ENCODE data around the gene HLA-A. TPM values are rescaled to one million over a fixed set of nuclear protein-coding genes. Genes with fewer than 3 reads are reported as not detected.
"Not testable (repeated sequence)": the region's sequence is repeated elsewhere in the genome, so short reads cannot be mapped to it uniquely, and the experiment has no call there.

The HLA-A gene
- total RNA-seq, 2 donors from 2014 or later = 1,960 to 2,242 TPM

DNA sequence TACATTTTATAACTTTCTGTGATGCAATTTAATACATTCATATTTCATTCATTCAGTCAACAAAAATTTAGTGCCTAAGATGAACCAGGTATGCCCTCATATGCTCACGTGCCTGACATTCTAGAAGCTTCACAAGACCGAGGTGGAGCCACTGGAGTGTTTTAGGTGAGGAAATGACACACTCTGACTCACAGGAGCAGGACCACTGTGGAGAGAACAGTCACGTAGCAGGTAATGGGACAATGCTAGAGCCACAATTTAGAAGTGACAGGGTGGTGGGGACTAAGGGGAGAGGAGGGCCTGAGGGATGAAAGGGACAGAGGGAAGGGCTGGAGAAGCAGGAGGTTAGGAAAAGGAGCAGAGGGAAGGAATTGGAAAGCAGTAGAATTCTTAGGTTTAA is 17.6 kb upstream of the HLA-A start:
- H3K4me1 Mint-ChIP-seq = peaks cover 8% of the 10 kb centered on the region
- ATAC-seq = no peak
- peak overlapping the region; percentile 73 for H3K4me3 Mint-ChIP-seq
- H3K27me3 Mint-ChIP-seq = no peaks in the 10 kb centered on the region
- no peaks in the 10 kb centered on the region for H3K36me3 Mint-ChIP-seq (ENCODE audit: low read depth)
- no peak for DNase-seq
- no peaks in the 10 kb centered on the region for H3K9me3 ChIP-seq (ENCODE audit: control insufficient read depth, low read length, poor library complexity, severe bottlenecking)
- peak overlapping the region; percentile 90 for H3K27ac Mint-ChIP-seq

DNA sequence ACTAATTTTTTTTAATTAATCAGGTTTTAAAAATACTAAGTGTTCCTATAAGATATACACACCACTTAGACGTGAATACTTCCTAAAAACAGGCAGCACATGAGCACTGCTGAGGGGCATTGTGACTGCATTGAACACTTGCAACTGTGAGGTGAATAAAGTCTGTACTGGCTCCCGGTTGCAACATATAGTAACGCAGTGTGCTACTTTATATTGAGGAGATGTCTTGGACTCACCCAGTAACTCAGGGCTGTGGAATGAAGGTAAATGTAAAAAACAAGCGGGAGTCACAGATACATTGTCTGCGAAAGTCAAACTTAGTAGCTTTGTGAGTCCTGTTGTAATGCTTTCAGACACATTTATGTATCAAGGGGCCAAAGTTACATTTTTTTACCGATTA is 17.0 kb upstream of the HLA-A start:
- DNase-seq (no peak), ATAC-seq (no peak)
- no peaks in the 10 kb centered on the region for H3K27me3 Mint-ChIP-seq
- peaks cover 8% of the 10 kb centered on the region for H3K4me1 Mint-ChIP-seq
- no peaks in the 10 kb centered on the region for H3K36me3 Mint-ChIP-seq (ENCODE audit: low read depth)
- peak overlapping the region; percentile 90 for H3K27ac Mint-ChIP-seq
- no peaks in the 10 kb centered on the region for H3K9me3 ChIP-seq (ENCODE audit: control insufficient read depth, low read length, poor library complexity, severe bottlenecking)
- peak overlapping the region; percentile 95 for H3K4me3 Mint-ChIP-seq

DNA sequence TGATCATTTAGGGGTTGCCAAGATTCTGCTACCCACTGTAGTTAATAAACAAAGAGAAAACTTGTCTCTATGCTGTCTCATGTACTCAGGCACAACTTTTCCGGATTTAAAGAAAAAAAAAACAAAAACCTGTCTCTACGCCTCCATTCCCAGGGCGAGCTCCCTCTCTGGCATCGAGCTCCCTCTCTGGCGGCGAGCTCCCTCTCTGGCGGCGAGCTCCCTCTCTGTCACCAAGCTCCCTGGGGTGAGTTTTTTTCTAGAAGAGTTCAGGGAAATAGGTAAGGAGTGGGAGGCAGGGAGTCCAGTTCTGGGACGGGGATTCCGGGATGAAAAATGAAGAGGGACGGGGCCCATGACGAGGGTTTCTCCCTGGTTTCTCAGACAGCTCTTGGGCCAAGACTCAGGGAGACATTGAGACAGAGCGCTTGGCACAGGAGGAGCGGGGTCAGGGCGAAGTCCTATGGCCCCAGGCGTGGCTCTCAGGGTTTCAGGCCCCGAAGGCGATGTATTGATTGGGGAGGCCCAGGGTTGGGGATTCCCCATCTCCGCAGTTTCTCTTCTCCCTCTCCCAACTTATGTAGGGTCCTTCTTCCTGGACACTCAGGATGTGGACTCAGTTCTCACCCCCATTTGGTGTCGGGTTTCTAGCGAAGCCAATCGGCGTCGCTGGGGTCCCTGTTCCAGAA is 16.5 kb upstream of the HLA-A start:
- peaks cover 8% of the 10 kb centered on the region for H3K4me1 Mint-ChIP-seq
- no peak for DNase-seq
- peak; percentile 2 for ATAC-seq
- no peaks in the 10 kb centered on the region for H3K36me3 Mint-ChIP-seq (ENCODE audit: low read depth)
- peak overlapping the region; percentile 95 for H3K4me3 Mint-ChIP-seq
- no peaks in the 10 kb centered on the region for H3K9me3 ChIP-seq (ENCODE audit: control insufficient read depth, low read length, poor library complexity, severe bottlenecking)
- H3K27ac Mint-ChIP-seq = peak overlapping the region; percentile 90
- no peaks in the 10 kb centered on the region for H3K27me3 Mint-ChIP-seq

DNA sequence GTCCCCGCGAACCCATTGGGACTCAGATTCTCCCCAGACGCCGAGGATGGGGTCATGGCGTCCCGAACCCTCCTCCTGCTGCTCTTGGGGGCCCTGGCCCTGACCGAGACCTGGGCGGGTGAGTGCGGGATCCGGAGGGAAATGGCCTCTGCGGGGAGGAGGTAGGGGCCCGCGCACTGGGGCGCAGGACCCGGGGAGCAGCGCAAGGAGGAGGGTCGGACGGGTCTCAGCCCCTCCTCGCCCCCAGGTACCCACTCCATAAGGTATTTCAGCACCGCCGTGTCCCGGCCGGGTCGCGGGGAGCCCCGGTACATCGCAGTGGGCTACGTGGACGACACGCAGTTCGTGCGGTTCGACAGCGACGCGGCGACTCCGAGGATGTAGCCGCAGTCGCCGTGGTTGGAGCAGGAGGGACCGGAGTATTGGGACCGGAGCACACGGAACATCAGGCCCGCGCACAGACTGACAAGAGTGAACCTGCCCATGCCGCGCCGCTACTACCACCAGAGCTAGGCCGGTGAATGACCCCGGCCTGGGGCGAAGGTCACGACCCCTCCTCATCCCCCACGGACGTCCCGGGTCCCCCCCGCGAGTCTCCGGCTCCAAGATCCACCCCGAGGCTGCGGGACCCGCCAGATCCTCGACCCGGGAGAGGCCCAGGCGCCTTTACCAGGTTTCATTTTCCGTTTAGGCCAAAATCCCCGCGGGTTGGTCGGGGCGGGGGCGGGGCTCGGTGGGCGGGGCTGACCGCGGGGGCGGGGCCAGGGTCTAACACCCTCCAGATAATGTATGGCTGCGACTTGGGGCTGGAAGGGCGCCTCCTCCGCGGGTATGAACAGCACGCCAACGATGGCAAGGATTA is 15.7 kb upstream of the HLA-A start:
- H3K9me3 ChIP-seq (ENCODE audit: control insufficient read depth, low read length, poor library complexity, severe bottlenecking) = no peaks in the 10 kb centered on the region
- peaks cover 8% of the 10 kb centered on the region for H3K4me1 Mint-ChIP-seq
- H3K27me3 Mint-ChIP-seq = no peaks in the 10 kb centered on the region
- peak overlapping the region; percentile 90 for H3K27ac Mint-ChIP-seq
- peak; percentile 40 to 84 (median 79) for DNase-seq
- H3K36me3 Mint-ChIP-seq (ENCODE audit: low read depth) = no peaks in the 10 kb centered on the region
- ATAC-seq = peak; percentile 90
- peak overlapping the region; percentile 95 for H3K4me3 Mint-ChIP-seq

DNA sequence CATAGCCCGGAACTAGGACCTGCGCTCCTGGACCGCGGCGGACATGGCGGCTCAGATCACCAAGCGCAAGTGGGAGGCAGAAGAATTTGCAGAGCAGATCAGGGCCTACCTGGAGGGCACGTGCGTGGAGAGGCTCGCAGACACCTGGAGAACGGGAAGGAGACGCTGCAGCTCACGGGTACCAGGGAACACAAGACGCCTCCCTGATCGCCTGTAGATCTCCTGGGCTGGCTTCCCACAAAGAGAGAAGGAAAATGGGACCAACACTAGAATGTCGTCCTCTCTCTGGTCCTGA is 15.1 kb upstream of the HLA-A start:
- H3K27me3 Mint-ChIP-seq = no peaks in the 10 kb centered on the region
- H3K4me1 Mint-ChIP-seq = peaks cover 8% of the 10 kb centered on the region
- ATAC-seq (no peak), DNase-seq (no peak)
- H3K27ac Mint-ChIP-seq = peak overlapping the region; percentile 90
- H3K9me3 ChIP-seq (ENCODE audit: control insufficient read depth, low read length, poor library complexity, severe bottlenecking) = no peaks in the 10 kb centered on the region
- peak overlapping the region; percentile 95 for H3K4me3 Mint-ChIP-seq
- no peaks in the 10 kb centered on the region for H3K36me3 Mint-ChIP-seq (ENCODE audit: low read depth)

DNA sequence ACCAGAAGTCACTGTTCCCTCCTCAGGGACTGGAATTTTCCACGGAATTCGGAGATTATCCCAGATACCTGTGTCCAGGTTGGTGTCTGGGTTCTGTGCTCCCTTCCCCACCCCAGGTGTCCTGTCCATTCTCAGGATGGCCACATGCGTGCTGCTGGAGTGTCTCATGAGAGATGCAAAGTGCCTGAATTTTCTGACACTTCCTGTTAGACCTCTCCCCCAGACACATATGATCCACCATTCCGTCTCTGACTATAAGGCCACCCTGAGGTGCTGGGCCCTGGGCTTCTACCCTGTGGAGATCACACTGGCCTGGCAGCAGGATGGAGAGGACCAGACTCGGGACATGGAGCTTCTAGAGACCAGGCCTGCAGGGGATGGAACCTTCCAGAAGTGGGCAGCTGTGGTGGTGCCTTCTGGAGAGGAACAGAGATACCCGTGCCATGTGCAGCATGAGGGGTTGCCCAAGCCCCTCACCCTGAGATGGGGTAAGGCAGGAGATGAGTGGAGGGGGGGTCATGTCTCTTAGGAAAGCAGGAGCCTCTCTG is 14.4 kb upstream of the HLA-A start:
- DNase-seq (no peak), ATAC-seq (no peak)
- no peaks in the 10 kb centered on the region for H3K27me3 Mint-ChIP-seq
- peak overlapping the region; percentile 90 for H3K27ac Mint-ChIP-seq
- no peak overlapping the region for H3K4me3 Mint-ChIP-seq
- H3K9me3 ChIP-seq (ENCODE audit: control insufficient read depth, low read length, poor library complexity, severe bottlenecking) = no peaks in the 10 kb centered on the region
- peaks cover 8% of the 10 kb centered on the region for H3K4me1 Mint-ChIP-seq
- H3K36me3 Mint-ChIP-seq (ENCODE audit: low read depth) = no peaks in the 10 kb centered on the region

DNA sequence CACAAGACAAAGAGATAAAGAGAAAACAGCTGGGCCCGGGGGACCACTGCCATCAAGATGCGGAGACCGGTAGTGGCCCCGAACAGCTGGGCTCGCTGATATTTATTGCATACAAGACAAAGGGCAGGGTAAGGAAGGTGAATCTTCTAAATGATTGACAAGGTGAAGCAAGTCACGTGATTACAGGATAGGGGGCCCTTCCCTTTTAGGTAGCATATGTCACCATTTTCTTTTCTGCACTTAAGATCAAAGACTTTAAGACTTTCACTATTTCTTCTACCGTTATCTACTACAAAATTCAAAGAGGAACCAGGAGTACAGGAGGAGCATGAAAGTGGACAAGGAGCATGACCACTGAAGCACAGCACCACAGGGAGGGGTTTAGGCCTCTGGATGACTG is 12.3 kb upstream of the HLA-A start:
- not testable (repeated sequence) for H3K4me3 Mint-ChIP-seq; DNase-seq; H3K36me3 Mint-ChIP-seq (ENCODE audit: low read depth); ATAC-seq; H3K4me1 Mint-ChIP-seq; H3K27ac Mint-ChIP-seq; H3K27me3 Mint-ChIP-seq; H3K9me3 ChIP-seq (ENCODE audit: control insufficient read depth, low read length, poor library complexity, severe bottlenecking)

DNA sequence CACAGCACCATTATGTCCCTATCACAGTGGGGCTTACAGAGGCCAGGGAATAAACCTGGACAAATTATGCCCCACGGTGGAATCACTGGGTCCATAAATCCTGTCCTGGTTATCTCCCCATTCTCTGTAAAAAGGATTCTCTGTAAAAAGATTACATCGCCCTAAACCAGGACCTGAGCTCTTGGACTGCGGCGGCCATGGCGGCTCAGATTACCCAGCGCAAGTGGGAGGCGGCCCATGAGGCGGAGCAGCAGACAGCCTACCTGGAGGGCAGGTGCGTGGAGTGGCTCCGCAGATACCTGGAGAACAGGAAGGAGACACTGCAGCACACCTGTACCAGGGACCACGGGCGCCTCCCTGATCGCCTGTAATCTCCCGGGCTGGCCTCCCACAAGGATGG is 8.4 kb upstream of the HLA-A start:
- H3K4me1 Mint-ChIP-seq = peaks cover 3% of the 10 kb centered on the region
- no peak overlapping the region for H3K4me3 Mint-ChIP-seq
- no peaks in the 10 kb centered on the region for H3K9me3 ChIP-seq (ENCODE audit: control insufficient read depth, low read length, poor library complexity, severe bottlenecking)
- no peaks in the 10 kb centered on the region for H3K27me3 Mint-ChIP-seq
- no peak overlapping the region for H3K27ac Mint-ChIP-seq
- ATAC-seq (no peak), DNase-seq (no peak)
- no peaks in the 10 kb centered on the region for H3K36me3 Mint-ChIP-seq (ENCODE audit: low read depth)

DNA sequence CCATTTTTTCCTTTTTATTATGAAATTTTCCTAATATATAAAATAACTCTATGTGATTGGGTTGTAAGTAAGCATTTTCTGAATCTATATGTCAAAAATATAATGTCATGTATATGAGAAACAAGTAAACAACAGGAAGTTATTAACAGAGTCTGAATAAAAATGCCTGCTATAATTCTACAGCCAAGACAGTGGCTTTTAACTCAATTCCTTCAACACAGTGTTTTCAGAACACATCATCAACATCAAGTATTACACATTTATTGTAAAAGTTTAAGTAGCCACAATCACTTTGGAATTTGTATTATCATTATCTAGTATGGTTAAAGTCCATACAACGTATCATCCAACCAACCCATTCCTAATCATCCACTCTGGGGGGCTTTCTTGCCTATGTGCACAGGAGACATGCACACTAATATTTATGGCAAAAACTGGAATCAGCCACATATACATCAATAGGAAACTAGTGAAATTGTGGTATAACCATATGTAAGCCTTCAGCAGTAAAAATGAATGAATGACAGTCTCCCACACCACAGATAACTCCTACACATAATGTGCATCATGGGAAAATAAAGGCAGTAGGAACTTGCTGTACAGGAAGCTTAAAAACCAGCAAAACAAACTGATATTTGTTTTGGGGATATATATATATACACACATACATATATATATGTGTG is 6.9 kb upstream of the HLA-A start:
- H3K27ac Mint-ChIP-seq = no peak overlapping the region
- ATAC-seq (no peak), DNase-seq (no peak)
- H3K4me3 Mint-ChIP-seq = no peak overlapping the region
- no peaks in the 10 kb centered on the region for H3K9me3 ChIP-seq (ENCODE audit: control insufficient read depth, low read length, poor library complexity, severe bottlenecking)
- H3K36me3 Mint-ChIP-seq (ENCODE audit: low read depth) = no peaks in the 10 kb centered on the region
- no peaks in the 10 kb centered on the region for H3K27me3 Mint-ChIP-seq
- H3K4me1 Mint-ChIP-seq = peaks cover 3% of the 10 kb centered on the region

DNA sequence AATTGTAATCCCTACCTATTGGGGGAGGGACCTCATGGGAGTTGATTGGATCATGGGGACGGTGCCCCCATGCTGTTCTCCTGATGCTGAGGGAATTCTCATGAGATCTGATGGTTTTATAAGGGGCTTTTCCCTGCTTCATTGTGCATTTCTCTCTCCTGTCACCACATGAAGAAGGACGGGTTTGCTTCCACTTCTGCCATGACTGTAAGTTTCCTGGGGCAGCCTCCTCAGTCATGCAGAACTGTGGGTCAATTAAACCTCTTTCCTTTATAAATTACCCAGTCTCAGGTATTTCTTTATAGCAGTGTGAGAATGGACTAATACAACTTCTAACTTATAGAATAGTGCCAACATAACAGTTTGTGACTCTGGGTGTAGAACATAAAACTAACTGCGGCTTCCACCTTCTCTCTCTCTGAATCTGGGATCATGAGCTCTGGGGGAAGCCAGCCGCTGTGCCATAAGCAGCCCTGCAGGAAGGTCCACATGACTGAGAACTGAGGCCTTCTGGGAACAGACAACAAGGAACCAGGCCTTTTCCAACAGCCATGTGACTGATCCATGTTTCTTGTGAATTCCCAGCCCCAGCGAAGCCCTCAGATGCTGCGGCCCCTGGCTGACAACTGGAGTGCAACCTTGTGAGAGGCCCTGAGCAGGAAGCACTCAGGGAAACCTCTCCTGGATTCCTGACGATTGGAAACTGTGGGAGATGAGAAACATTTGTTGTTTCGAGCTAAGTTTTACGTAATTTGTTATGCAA is 3.4 kb upstream of the HLA-A start:
- no peak overlapping the region for H3K27ac Mint-ChIP-seq
- ATAC-seq = no peak
- H3K9me3 ChIP-seq (ENCODE audit: control insufficient read depth, low read length, poor library complexity, severe bottlenecking) = no peaks in the 10 kb centered on the region

DNA sequence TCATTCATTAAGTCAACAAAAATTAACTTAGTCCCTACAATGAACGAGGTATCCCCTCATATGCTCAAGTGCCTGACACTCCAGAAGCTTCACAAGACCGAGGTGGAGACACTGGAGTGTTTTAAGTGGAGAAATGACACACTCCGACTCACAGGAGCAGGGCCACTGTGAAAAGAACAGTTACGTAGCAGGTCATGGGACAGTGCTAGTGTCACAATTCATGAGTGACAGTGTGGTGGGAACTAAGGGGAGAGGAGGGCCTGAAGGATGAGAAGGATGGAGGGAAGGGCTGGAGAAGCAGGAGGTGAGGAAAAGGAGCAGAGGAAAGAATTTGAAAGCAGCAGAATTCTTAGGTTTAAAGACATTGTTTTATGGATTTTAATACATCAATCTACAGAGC is 1.3 kb upstream of the HLA-A start:
- Mint-ChIP-seq H3K27ac (peak overlapping the region; percentile 100), H3K27me3 (no peaks in the 10 kb centered on the region), H3K4me3 (peak overlapping the region; percentile 92), H3K36me3 (ENCODE audit: low read depth) (peaks cover 12% of the 10 kb centered on the region), H3K4me1 (peaks cover 25% of the 10 kb centered on the region)
- no peak for DNase-seq
- no peak for ATAC-seq
- no peaks in the 10 kb centered on the region for H3K9me3 ChIP-seq (ENCODE audit: control insufficient read depth, low read length, poor library complexity, severe bottlenecking)

More for the DNA sequence above, 3.4 kb upstream of the HLA-A start:
- no peaks in the 10 kb centered on the region for H3K27me3 Mint-ChIP-seq
- no peak for DNase-seq
- peaks cover 6% of the 10 kb centered on the region for H3K36me3 Mint-ChIP-seq (ENCODE audit: low read depth)
- H3K4me3 Mint-ChIP-seq = no peak overlapping the region
- peaks cover 14% of the 10 kb centered on the region for H3K4me1 Mint-ChIP-seq

DNA sequence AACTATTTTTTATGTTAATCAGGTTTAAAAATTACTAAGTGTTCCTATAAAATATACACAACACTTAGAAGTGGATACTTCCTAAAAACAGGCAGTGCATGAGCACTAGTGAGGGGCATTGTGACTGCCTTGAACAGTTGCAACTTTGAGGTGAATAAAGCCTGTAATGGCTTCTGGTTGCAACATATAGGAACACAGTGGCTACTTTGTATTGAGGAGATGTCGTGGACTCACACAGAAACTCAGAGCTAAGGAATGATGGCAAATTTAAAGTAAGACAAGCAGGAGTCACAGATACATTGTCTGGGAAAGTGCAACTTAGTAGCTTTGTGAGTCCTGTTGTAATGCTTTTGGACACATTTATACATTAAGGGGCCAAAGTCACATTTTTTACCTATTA is 861 bp upstream of the HLA-A start:
- no peaks in the 10 kb centered on the region for H3K9me3 ChIP-seq (ENCODE audit: control insufficient read depth, low read length, poor library complexity, severe bottlenecking)
- ATAC-seq (no peak), DNase-seq (no peak)
- peaks cover 16% of the 10 kb centered on the region for H3K36me3 Mint-ChIP-seq (ENCODE audit: low read depth)
- H3K4me1 Mint-ChIP-seq = peaks cover 30% of the 10 kb centered on the region
- H3K27me3 Mint-ChIP-seq = no peaks in the 10 kb centered on the region
- peak overlapping the region; percentile 97 for H3K4me3 Mint-ChIP-seq
- peak overlapping the region; percentile 100 for H3K27ac Mint-ChIP-seq

DNA sequence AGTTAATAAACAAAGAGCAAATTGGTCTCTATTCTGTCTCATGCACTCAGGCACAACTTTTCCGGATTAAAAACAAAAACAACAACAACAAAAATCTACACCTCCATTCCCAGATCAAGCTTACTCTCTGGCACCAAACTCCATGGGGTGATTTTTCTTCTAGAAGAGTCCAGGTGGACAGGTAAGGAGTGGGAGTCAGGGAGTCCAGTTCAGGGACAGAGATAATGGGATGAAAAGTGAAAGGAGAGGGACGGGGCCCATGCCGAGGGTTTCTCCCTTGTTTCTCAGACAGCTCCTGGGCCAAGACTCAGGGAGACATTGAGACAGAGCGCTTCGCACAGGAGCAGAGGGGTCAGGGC is 437 bp upstream of the HLA-A start:
- Mint-ChIP-seq H3K27me3 (no peaks in the 10 kb centered on the region), H3K4me1 (peaks cover 33% of the 10 kb centered on the region), H3K36me3 (ENCODE audit: low read depth) (peaks cover 16% of the 10 kb centered on the region), H3K27ac (peak overlapping the region; percentile 100), H3K4me3 (peak overlapping the region; percentile 97)
- no peak for ATAC-seq
- DNase-seq = no peak
- H3K9me3 ChIP-seq (ENCODE audit: control insufficient read depth, low read length, poor library complexity, severe bottlenecking) = no peaks in the 10 kb centered on the region

Measured in T-helper 17 cell (primary cell).